ENCODE results near the gene MAML2.

DNA sequence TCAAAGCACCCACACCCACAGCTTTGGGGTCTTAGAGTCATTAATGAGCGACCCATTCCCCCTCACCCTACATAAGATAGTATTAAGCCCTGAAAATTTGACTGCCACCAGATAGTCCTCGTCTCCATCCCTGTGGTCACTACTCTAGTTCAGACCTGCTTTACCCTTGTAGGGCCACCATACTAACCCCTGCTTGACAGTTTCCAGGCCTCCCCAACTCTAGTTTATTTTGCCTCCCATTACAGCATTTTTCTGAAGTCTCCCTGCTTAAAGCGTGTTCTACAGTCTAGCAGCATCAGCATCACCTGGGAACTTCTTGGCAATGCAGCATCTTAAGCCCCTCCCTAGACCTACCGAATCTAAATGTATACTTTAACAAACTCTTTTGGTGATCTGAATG, 192.4 kb downstream of the MAML2 start:
- TF ChIP-seq, protein P1, sequence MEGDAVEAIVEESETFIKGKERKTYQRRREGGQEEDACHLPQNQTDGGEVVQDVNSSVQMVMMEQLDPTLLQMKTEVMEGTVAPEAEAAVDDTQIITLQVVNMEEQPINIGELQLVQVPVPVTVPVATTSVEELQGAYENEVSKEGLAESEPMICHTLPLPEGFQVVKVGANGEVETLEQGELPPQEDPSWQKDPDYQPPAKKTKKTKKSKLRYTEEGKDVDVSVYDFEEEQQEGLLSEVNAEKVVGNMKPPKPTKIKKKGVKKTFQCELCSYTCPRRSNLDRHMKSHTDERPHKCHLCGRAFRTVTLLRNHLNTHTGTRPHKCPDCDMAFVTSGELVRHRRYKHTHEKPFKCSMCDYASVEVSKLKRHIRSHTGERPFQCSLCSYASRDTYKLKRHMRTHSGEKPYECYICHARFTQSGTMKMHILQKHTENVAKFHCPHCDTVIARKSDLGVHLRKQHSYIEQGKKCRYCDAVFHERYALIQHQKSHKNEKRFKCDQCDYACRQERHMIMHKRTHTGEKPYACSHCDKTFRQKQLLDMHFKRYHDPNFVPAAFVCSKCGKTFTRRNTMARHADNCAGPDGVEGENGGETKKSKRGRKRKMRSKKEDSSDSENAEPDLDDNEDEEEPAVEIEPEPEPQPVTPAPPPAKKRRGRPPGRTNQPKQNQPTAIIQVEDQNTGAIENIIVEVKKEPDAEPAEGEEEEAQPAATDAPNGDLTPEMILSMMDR (conservative IDR thresholded peaks at IDR 0.05; ENCODE audit: low read length) = no peak
- no peak for TF ChIP-seq EZH2phosphoT487 (IDR thresholded peaks at IDR 0.05; ENCODE audit: borderline replicate concordance, low read depth, low read length)
